Measurements from ENCODE around the gene PDE8B. TPM values are rescaled to one million over a fixed set of nuclear protein-coding genes. Genes with fewer than 3 reads are reported as not detected.

PDE8B gene
- total RNA-seq, 1 donor from 2014 or later = 2.0 TPM

GRCh38 chr5:77186652-77187370 is 23.7 kb upstream of the PDE8B start:
- no peak for DNase-seq (ENCODE audit: extremely low spot score, unreplicated experiment)
- Mint-ChIP-seq H3K4me3 (ENCODE audit: unreplicated experiment) (no peak overlapping the region), H3K4me1 (ENCODE audit: unreplicated experiment) (peaks cover 5% of the 10 kb centered on the region), H3K36me3 (ENCODE audit: unreplicated experiment) (no peaks in the 10 kb centered on the region), H3K9me3 (ENCODE audit: unreplicated experiment) (no peaks in the 10 kb centered on the region), H3K27ac (ENCODE audit: unreplicated experiment) (no peak overlapping the region), H3K27me3 (ENCODE audit: unreplicated experiment) (peaks cover 31% of the 10 kb centered on the region)
- TF ChIP-seq CTCF (IDR thresholded peaks at IDR 0.05) = no peak

GRCh38 chr5:77189421-77189820 is 21.1 kb upstream of the PDE8B start:
- Mint-ChIP-seq H3K4me1 (ENCODE audit: unreplicated experiment) (no peaks in the 10 kb centered on the region), H3K27ac (ENCODE audit: unreplicated experiment) (no peak overlapping the region)

DNA sequence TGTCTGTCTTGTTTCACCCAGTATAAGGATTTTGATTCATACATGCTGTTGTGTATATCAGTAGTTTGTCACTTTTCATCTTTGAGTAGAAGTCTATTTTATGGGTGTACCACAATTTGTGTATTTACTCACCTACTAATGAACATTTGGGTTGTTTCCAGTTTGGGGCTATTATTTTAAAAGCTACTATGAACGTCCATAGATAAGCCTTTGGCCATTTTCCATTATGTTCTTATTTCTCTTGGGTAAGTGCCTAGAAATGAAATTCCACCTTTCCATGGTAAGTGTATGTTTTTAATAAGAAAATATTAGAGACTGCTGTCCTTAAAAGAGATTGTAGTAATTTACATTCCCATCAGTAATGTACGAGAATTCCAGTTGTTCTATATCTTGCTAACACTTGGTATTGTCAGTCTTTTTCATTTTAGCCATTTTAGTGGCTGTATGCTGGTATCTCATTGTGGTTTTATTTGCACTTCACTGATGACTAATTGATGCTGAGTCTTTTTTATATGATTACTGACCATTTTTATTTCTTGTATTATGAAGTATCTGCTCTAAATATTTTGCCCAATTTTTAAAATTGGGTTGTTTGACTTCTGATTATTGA is 17.9 kb upstream of the PDE8B start:
- no peak overlapping the region for H3K27ac Mint-ChIP-seq (ENCODE audit: unreplicated experiment)
- peaks cover 48% of the 10 kb centered on the region for H3K27me3 Mint-ChIP-seq (ENCODE audit: unreplicated experiment)
- H3K36me3 Mint-ChIP-seq (ENCODE audit: unreplicated experiment) = peaks cover 5% of the 10 kb centered on the region
- H3K4me1 Mint-ChIP-seq (ENCODE audit: unreplicated experiment) = no peaks in the 10 kb centered on the region
- H3K9me3 Mint-ChIP-seq (ENCODE audit: unreplicated experiment) = peaks cover 10% of the 10 kb centered on the region
- no peak overlapping the region for H3K4me3 Mint-ChIP-seq (ENCODE audit: unreplicated experiment)
- TF ChIP-seq CTCF (IDR thresholded peaks at IDR 0.05) = no peak
- DNase-seq (ENCODE audit: extremely low spot score, unreplicated experiment) = no peak

More at GRCh38 chr5:77189421-77189820, 21.1 kb upstream of the PDE8B start:
- DNase-seq (ENCODE audit: extremely low spot score, unreplicated experiment) = no peak
- no peaks in the 10 kb centered on the region for H3K36me3 Mint-ChIP-seq (ENCODE audit: unreplicated experiment)
- TF ChIP-seq CTCF (IDR thresholded peaks at IDR 0.05) = no peak
- H3K4me3 Mint-ChIP-seq (ENCODE audit: unreplicated experiment) = no peak overlapping the region
- peaks cover under 1% of the 10 kb centered on the region for H3K9me3 Mint-ChIP-seq (ENCODE audit: unreplicated experiment)
- H3K27me3 Mint-ChIP-seq (ENCODE audit: unreplicated experiment) = peaks cover 33% of the 10 kb centered on the region

DNA sequence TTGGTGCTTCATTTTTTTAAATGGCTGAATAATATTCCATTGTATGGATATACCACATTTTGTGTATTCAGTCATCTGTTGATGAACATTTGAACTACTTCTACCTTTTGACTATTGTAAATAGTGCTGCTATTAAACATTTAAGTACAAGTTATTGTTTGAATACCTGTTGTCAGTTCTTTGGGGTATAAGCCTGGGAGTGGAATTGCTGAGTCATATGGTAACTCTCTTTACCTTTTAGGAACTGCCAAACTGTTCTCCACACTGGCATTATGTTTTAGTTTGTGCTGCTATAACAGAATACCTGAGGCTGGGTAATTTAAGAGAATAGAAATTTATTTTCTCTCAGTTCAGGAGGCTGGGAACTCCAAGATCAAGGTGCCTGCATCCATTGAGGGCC is 15.7 kb upstream of the PDE8B start:
- H3K4me1 Mint-ChIP-seq (ENCODE audit: unreplicated experiment) = no peaks in the 10 kb centered on the region
- H3K36me3 Mint-ChIP-seq (ENCODE audit: unreplicated experiment) = peaks cover 9% of the 10 kb centered on the region
- H3K27ac Mint-ChIP-seq (ENCODE audit: unreplicated experiment) = no peak overlapping the region
- H3K9me3 Mint-ChIP-seq (ENCODE audit: unreplicated experiment) = peaks cover 23% of the 10 kb centered on the region
- H3K4me3 Mint-ChIP-seq (ENCODE audit: unreplicated experiment) = no peak overlapping the region
- no peak for DNase-seq (ENCODE audit: extremely low spot score, unreplicated experiment)
- peaks cover 42% of the 10 kb centered on the region for H3K27me3 Mint-ChIP-seq (ENCODE audit: unreplicated experiment)
- TF ChIP-seq CTCF (IDR thresholded peaks at IDR 0.05) = no peak

DNA sequence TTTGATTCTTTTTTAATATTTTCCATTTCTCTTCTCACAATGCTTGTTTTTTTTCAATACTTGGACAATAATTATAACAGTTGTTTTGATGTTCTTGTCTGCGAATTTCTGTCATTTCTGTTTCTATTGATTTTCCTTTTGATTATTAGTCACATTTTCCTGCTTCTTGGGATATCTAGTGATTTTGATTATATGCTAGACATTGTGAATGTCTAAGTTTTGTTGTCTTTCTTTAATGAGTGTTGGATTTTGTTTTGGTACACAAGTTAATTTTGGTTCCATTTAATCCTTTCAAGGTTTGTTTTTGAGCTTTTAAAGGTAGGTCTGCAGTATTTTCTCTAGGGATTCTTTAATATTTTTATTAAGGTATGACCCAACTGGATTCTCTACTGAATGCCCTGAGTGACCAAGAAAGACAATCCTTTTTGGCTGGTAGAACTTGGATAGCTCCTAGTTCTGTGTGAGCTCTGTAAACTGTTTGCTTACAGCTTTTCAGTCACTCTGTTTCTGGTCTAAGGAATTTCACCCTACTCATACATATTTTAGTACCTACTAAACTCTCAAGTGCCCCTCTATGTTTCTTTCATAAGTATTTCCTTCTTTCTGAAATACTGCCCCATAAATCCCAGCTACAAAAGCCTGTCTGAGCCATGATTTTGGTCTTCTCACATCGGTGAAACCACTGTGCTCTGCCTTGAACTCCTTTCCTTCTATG is 12.5 kb upstream of the PDE8B start:
- H3K27me3 Mint-ChIP-seq (ENCODE audit: unreplicated experiment) = peaks cover 41% of the 10 kb centered on the region
- H3K4me3 Mint-ChIP-seq (ENCODE audit: unreplicated experiment) = no peak overlapping the region
- H3K27ac Mint-ChIP-seq (ENCODE audit: unreplicated experiment) = no peak overlapping the region
- peaks cover 9% of the 10 kb centered on the region for H3K36me3 Mint-ChIP-seq (ENCODE audit: unreplicated experiment)
- peaks cover 23% of the 10 kb centered on the region for H3K9me3 Mint-ChIP-seq (ENCODE audit: unreplicated experiment)
- DNase-seq (ENCODE audit: extremely low spot score, unreplicated experiment) = no peak
- TF ChIP-seq CTCF (IDR thresholded peaks at IDR 0.05) = no peak
- H3K4me1 Mint-ChIP-seq (ENCODE audit: unreplicated experiment) = no peaks in the 10 kb centered on the region

Data from osteocyte (in vitro differentiated cells).